ENCODE data around the gene VKORC1. TPM values are rescaled to one million over a fixed set of nuclear protein-coding genes. Genes with fewer than 3 reads are reported as not detected.

VKORC1 gene
- total and polyA plus RNA-seq, 4 donors, result 29.9 to 519 (median 263) TPM

GRCh38 chr16:31078597-31079341, 15.8 kb downstream of the VKORC1 start:
- no peak for DNase-seq (ENCODE audit: low spot score)
- H3K4me1 ChIP-seq (ENCODE audit: control insufficient read depth in 4 of 4, insufficient read depth in 4 of 4, low read length in 3 of 4), result peaks cover 0 to 13% (median 8%) of the 10 kb centered on the region in 4 donors
- H3K36me3 ChIP-seq (ENCODE audit: control insufficient read depth in 4 of 4, insufficient read depth in 3 of 4, low read depth in 1 of 4, low read length in 3 of 4), result peaks cover 4 to 53% (median 20%) of the 10 kb centered on the region in 4 donors
- H3K27me3 ChIP-seq (ENCODE audit: control insufficient read depth in 4 of 4, insufficient read depth in 4 of 4, low read length in 3 of 4), result no peaks in the 10 kb centered on the region
- H3K4me3 ChIP-seq (ENCODE audit: low read depth in 1 of 3, low read length in 3 of 3), result no peak overlapping the region
- WGBS, result 93% methylated on average over 15 of the region's 15 CpGs
- TF ChIP-seq RAD21 (IDR thresholded peaks at IDR 0.05) (no peak), HNF4G (IDR thresholded peaks at IDR 0.05) (no peak), GABPA (IDR thresholded peaks at IDR 0.05 in 1 of 2, conservative IDR thresholded peaks at IDR 0.05 in 1 of 2) (no peak), ATF3 (IDR thresholded peaks at IDR 0.05) (no peak), NR2F2 (IDR thresholded peaks at IDR 0.05) (no peak)
- H3K27ac ChIP-seq (ENCODE audit: low read depth in 1 of 2, low read length in 2 of 2), result no peak overlapping the region
- no peak overlapping the region for H3K9ac ChIP-seq (ENCODE audit: low read depth in 1 of 2, low read length in 2 of 2)
- H3K9me3 ChIP-seq (ENCODE audit: control insufficient read depth in 4 of 4, low read length in 3 of 4), result no peaks in the 10 kb centered on the region

GRCh38 chr16:31077592-31078396, 16.8 kb downstream of the VKORC1 start:
- Histone ChIP-seq H3K4me1 (ENCODE audit: control insufficient read depth in 4 of 4, insufficient read depth in 4 of 4, low read length in 3 of 4) (peaks cover 0 to 16% (median 9%) of the 10 kb centered on the region in 4 donors), H3K9ac (ENCODE audit: low read depth in 1 of 2, low read length in 2 of 2) (no peak overlapping the region), H3K27ac (ENCODE audit: low read depth in 1 of 2, low read length in 2 of 2) (no peak overlapping the region), H3K9me3 (ENCODE audit: control insufficient read depth in 4 of 4, low read length in 3 of 4) (no peaks in the 10 kb centered on the region), H3K36me3 (ENCODE audit: control insufficient read depth in 4 of 4, insufficient read depth in 3 of 4, low read depth in 1 of 4, low read length in 3 of 4) (peaks cover 4 to 46% (median 18%) of the 10 kb centered on the region in 4 donors), H3K4me3 (ENCODE audit: low read depth in 1 of 3, low read length in 3 of 3) (no peak overlapping the region), H3K27me3 (ENCODE audit: control insufficient read depth in 4 of 4, insufficient read depth in 4 of 4, low read length in 3 of 4) (no peaks in the 10 kb centered on the region)
- TF ChIP-seq RAD21 (IDR thresholded peaks at IDR 0.05), result no peak
- TF ChIP-seq FOXA1 (IDR thresholded peaks at IDR 0.05), result no peak
- no peak for TF ChIP-seq HNF4A (conservative IDR thresholded peaks at IDR 0.05)
- no peak for TF ChIP-seq NR2F2 (IDR thresholded peaks at IDR 0.05)
- no peak for TF ChIP-seq TAF1 (conservative IDR thresholded peaks at IDR 0.05)
- TF ChIP-seq GABPA (IDR thresholded peaks at IDR 0.05 in 1 of 2, conservative IDR thresholded peaks at IDR 0.05 in 1 of 2), result no peak
- no peak for TF ChIP-seq ZBTB33 (IDR thresholded peaks at IDR 0.05)
- no peak for TF ChIP-seq SP1 (IDR thresholded peaks at IDR 0.05)
- TF ChIP-seq ATF3 (IDR thresholded peaks at IDR 0.05), result no peak
- TF ChIP-seq JUND (IDR thresholded peaks at IDR 0.05), result no peak
- no peak for TF ChIP-seq EGR1 (IDR thresholded peaks at IDR 0.05; ENCODE audit: low read depth in 2 of 2)
- TF ChIP-seq REST (IDR thresholded peaks at IDR 0.05), result no peak
- no peak for TF ChIP-seq HNF4G (IDR thresholded peaks at IDR 0.05)
- TF ChIP-seq CTCF (IDR thresholded peaks at IDR 0.05; ENCODE audit: low read depth, low read length, missing input control), result no peak
- TF ChIP-seq FOXA2 (IDR thresholded peaks at IDR 0.05), result no peak
- no peak for TF ChIP-seq YY1 (IDR thresholded peaks at IDR 0.05)
- no peak for TF ChIP-seq MAX (IDR thresholded peaks at IDR 0.05)
- no peak for TF ChIP-seq RXRA (IDR thresholded peaks at IDR 0.05)
- WGBS, result 96% methylated on average over 30 of the region's 30 CpGs
- no peak for DNase-seq (ENCODE audit: low spot score)

All from liver (tissue), 9 donors.